ENCODE results near the gene COPG2. TPM values are rescaled to one million over a fixed set of nuclear protein-coding genes. Genes with fewer than 3 reads are reported as not detected.
A peak's percentile ranks its signal among the peaks of the same experiment; 100 is the strongest.

The COPG2 gene
- total RNA-seq, 1 donor from 2014 or later = 20.6 TPM

GRCh38 chr7:130648580-130648979 lies 20.0 kb downstream of the COPG2 start:
- no peak overlapping the region for H3K27ac ChIP-seq (ENCODE audit: low read depth, low read length)
- TF ChIP-seq EZH2 (IDR thresholded peaks at IDR 0.05; ENCODE audit: insufficient read depth, low read length) = no peak
- TF ChIP-seq, protein P1, sequence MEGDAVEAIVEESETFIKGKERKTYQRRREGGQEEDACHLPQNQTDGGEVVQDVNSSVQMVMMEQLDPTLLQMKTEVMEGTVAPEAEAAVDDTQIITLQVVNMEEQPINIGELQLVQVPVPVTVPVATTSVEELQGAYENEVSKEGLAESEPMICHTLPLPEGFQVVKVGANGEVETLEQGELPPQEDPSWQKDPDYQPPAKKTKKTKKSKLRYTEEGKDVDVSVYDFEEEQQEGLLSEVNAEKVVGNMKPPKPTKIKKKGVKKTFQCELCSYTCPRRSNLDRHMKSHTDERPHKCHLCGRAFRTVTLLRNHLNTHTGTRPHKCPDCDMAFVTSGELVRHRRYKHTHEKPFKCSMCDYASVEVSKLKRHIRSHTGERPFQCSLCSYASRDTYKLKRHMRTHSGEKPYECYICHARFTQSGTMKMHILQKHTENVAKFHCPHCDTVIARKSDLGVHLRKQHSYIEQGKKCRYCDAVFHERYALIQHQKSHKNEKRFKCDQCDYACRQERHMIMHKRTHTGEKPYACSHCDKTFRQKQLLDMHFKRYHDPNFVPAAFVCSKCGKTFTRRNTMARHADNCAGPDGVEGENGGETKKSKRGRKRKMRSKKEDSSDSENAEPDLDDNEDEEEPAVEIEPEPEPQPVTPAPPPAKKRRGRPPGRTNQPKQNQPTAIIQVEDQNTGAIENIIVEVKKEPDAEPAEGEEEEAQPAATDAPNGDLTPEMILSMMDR (IDR thresholded peaks at IDR 0.05; ENCODE audit: insufficient read depth, low read depth, low read length) = no peak
- peaks cover 10% of the 10 kb centered on the region for H3K9me3 Mint-ChIP-seq (ENCODE audit: unreplicated experiment)
- DNase-seq (ENCODE audit: low read depth) (no peak), FAIRE-seq (no peak)
- H3K9ac ChIP-seq (ENCODE audit: low read length) = no peak overlapping the region
- H3K36me3 Mint-ChIP-seq (ENCODE audit: low read depth, unreplicated experiment) = peaks cover 16% of the 10 kb centered on the region
- H3K4me2 ChIP-seq (ENCODE audit: low read length) = peak overlapping the region; percentile 30
- no peaks in the 10 kb centered on the region for H3K79me2 ChIP-seq (ENCODE audit: insufficient read depth, low read length)
- H3K9me3 ChIP-seq (ENCODE audit: insufficient read depth, low read depth, low read length) = no peaks in the 10 kb centered on the region
- peaks cover 13% of the 10 kb centered on the region for H3K4me1 Mint-ChIP-seq (ENCODE audit: low read depth, unreplicated experiment)
- no peaks in the 10 kb centered on the region for H3K27me3 ChIP-seq (ENCODE audit: insufficient read depth, low read length)
- H4K20me1 ChIP-seq (ENCODE audit: insufficient read depth, low read length) = no peaks in the 10 kb centered on the region
- no peaks in the 10 kb centered on the region for H3K27me3 Mint-ChIP-seq (ENCODE audit: low read depth, unreplicated experiment)
- peaks cover 11% of the 10 kb centered on the region for H3K4me1 ChIP-seq (ENCODE audit: insufficient read depth, low read length)
- H2AFZ ChIP-seq (ENCODE audit: low read depth, low read length) = no peak overlapping the region
- no peaks in the 10 kb centered on the region for H3K36me3 ChIP-seq (ENCODE audit: insufficient read depth, low read length)
- H3K4me3 ChIP-seq (ENCODE audit: insufficient read depth, low read depth, low read length) = no peak overlapping the region
- H3K4me3 Mint-ChIP-seq (ENCODE audit: unreplicated experiment) = peak overlapping the region; percentile 37
- H3K27ac Mint-ChIP-seq (ENCODE audit: unreplicated experiment) = no peak overlapping the region

GRCh38 chr7:130642383-130642782 lies 26.2 kb downstream of the COPG2 start:
- H4K20me1 ChIP-seq (ENCODE audit: insufficient read depth, low read length) = no peaks in the 10 kb centered on the region
- H2AFZ ChIP-seq (ENCODE audit: low read depth, low read length) = no peak overlapping the region
- H3K9ac ChIP-seq (ENCODE audit: low read length) = no peak overlapping the region
- Mint-ChIP-seq H3K27ac (ENCODE audit: unreplicated experiment) (no peak overlapping the region), H3K4me3 (ENCODE audit: unreplicated experiment) (no peak overlapping the region), H3K4me1 (ENCODE audit: low read depth, unreplicated experiment) (no peaks in the 10 kb centered on the region), H3K27me3 (ENCODE audit: low read depth, unreplicated experiment) (no peaks in the 10 kb centered on the region), H3K9me3 (ENCODE audit: unreplicated experiment) (peaks cover 1% of the 10 kb centered on the region), H3K36me3 (ENCODE audit: low read depth, unreplicated experiment) (peaks cover 40% of the 10 kb centered on the region)
- no peaks in the 10 kb centered on the region for H3K27me3 ChIP-seq (ENCODE audit: insufficient read depth, low read length)
- no peaks in the 10 kb centered on the region for H3K36me3 ChIP-seq (ENCODE audit: insufficient read depth, low read length)
- H3K4me2 ChIP-seq (ENCODE audit: low read length) = no peak overlapping the region
- DNase-seq (ENCODE audit: low read depth) (no peak), FAIRE-seq (no peak)
- H3K27ac ChIP-seq (ENCODE audit: low read depth, low read length) = no peak overlapping the region
- TF ChIP-seq EZH2 (IDR thresholded peaks at IDR 0.05; ENCODE audit: insufficient read depth, low read length) = no peak
- TF ChIP-seq, protein P1 (IDR thresholded peaks at IDR 0.05; ENCODE audit: insufficient read depth, low read depth, low read length) = no peak
- no peaks in the 10 kb centered on the region for H3K79me2 ChIP-seq (ENCODE audit: insufficient read depth, low read length)
- H3K4me1 ChIP-seq (ENCODE audit: insufficient read depth, low read length) = no peaks in the 10 kb centered on the region
- H3K4me3 ChIP-seq (ENCODE audit: insufficient read depth, low read depth, low read length) = no peak overlapping the region
- no peaks in the 10 kb centered on the region for H3K9me3 ChIP-seq (ENCODE audit: insufficient read depth, low read depth, low read length)

DNA sequence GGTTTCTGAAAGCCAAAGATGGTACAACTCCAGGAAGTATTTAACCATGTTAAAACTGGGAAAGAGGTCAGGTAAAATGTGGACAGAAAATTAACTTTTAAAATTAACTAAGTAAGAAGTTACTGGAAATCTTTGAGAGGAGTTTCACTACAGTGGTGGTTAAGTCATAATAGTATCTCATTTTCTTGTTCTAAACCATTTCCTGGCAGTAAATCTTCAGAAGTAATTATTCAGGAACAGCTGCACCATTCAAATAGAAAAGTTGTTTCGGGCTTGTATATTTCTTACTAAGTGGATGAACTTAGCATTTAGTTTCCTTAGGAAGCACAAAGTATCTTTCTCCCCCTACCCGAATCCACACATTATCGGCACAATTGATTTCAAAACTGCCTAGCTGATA lies 27.1 kb downstream of the COPG2 start:
- no peak for FAIRE-seq
- Histone ChIP-seq H3K4me1 (ENCODE audit: insufficient read depth, low read length) (no peaks in the 10 kb centered on the region), H3K4me2 (ENCODE audit: low read length) (no peak overlapping the region), H3K27me3 (ENCODE audit: insufficient read depth, low read length) (no peaks in the 10 kb centered on the region), H2AFZ (ENCODE audit: low read depth, low read length) (no peak overlapping the region), H3K36me3 (ENCODE audit: insufficient read depth, low read length) (no peaks in the 10 kb centered on the region), H3K9ac (ENCODE audit: low read length) (no peak overlapping the region), H3K27ac (ENCODE audit: low read depth, low read length) (no peak overlapping the region), H3K4me3 (ENCODE audit: insufficient read depth, low read depth, low read length) (no peak overlapping the region), H3K9me3 (ENCODE audit: insufficient read depth, low read depth, low read length) (peaks cover 2% of the 10 kb centered on the region), H4K20me1 (ENCODE audit: insufficient read depth, low read length) (no peaks in the 10 kb centered on the region), H3K79me2 (ENCODE audit: insufficient read depth, low read length) (no peaks in the 10 kb centered on the region)
- H3K4me3 Mint-ChIP-seq (ENCODE audit: unreplicated experiment) = no peak overlapping the region
- H3K36me3 Mint-ChIP-seq (ENCODE audit: low read depth, unreplicated experiment) = peaks cover 40% of the 10 kb centered on the region
- H3K27ac Mint-ChIP-seq (ENCODE audit: unreplicated experiment) = no peak overlapping the region
- no peak for DNase-seq (ENCODE audit: low read depth)
- peaks cover 6% of the 10 kb centered on the region for H3K9me3 Mint-ChIP-seq (ENCODE audit: unreplicated experiment)
- no peaks in the 10 kb centered on the region for H3K4me1 Mint-ChIP-seq (ENCODE audit: low read depth, unreplicated experiment)
- TF ChIP-seq EZH2 (IDR thresholded peaks at IDR 0.05; ENCODE audit: insufficient read depth, low read length) = no peak
- TF ChIP-seq, protein P1 (IDR thresholded peaks at IDR 0.05; ENCODE audit: insufficient read depth, low read depth, low read length) = no peak
- no peaks in the 10 kb centered on the region for H3K27me3 Mint-ChIP-seq (ENCODE audit: low read depth, unreplicated experiment)
